Suprapubic skin (tissue), 3 donors: ENCODE measurements around the gene BCL11A.

Source experiments
- EP300 ChIP-seq: sonication (generic); formaldehyde crosslinking; IDR thresholded peaks from one replicate; pipeline ENCODE4 v1.6.1; 2017; ENCODE audit warnings: antibody characterized with exemption
- TF ChIP-seq, protein P1 (sequence below), 2 donors: fragments of 200-600 bp in 1 of 2; fragments of 450-650 bp in 1 of 2; sonication (generic) in 1 of 2; IDR thresholded peaks; one replicate each; pipeline ENCODE4 v1.5.1; 2016 to 2019; ENCODE audit warnings: antibody characterized with exemption in 2 of 2, mild to moderate bottlenecking in 1 of 2, moderate library complexity in 1 of 2

GRCh38 chr2:60583604-60584003, 30.1 kb upstream of the BCL11A start:
- TF ChIP-seq, protein P1, sequence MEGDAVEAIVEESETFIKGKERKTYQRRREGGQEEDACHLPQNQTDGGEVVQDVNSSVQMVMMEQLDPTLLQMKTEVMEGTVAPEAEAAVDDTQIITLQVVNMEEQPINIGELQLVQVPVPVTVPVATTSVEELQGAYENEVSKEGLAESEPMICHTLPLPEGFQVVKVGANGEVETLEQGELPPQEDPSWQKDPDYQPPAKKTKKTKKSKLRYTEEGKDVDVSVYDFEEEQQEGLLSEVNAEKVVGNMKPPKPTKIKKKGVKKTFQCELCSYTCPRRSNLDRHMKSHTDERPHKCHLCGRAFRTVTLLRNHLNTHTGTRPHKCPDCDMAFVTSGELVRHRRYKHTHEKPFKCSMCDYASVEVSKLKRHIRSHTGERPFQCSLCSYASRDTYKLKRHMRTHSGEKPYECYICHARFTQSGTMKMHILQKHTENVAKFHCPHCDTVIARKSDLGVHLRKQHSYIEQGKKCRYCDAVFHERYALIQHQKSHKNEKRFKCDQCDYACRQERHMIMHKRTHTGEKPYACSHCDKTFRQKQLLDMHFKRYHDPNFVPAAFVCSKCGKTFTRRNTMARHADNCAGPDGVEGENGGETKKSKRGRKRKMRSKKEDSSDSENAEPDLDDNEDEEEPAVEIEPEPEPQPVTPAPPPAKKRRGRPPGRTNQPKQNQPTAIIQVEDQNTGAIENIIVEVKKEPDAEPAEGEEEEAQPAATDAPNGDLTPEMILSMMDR (IDR thresholded peaks at IDR 0.05) = no peak
- TF ChIP-seq EP300 = no peak
